Jurkat, Clone E6-1 (cell line): ENCODE data around the gene METTL21A. TPM values are rescaled to one million over a fixed set of nuclear protein-coding genes. Genes with fewer than 3 reads are reported as not detected.
"Not testable (repeated sequence)": the region's sequence is repeated elsewhere in the genome, so short reads cannot be mapped to it uniquely, and the experiment has no call there.

Source experiments
- DNase-seq: peaks from one replicate; pipeline ENCODE4 v3.0.0-alpha.2; 2011; ENCODE audit warnings: low read depth, low spot score
- H3K4me3 ChIP-seq: 2 replicates; pipeline ENCODE4 v1.5.1; 2011; ENCODE audit warnings: mild to moderate bottlenecking, low read length, control low read depth, moderate library complexity
- polyA plus RNA-seq: library from polyadenylated mRNA; unstranded; fragments of >200 nt; gene quantifications from one replicate; pipeline ENCODE4 v1.2.1, GENCODE V29; 2012; ENCODE audit warnings: missing spikeins; ENCODE audit not compliant: insufficient read length, insufficient read depth

METTL21A gene
- 53.5 TPM for polyA plus RNA-seq

GRCh38 chr2:207625014-207625907 lies at the start of gene METTL21A:
Gene METTL21A, minus strand, starts transcription at chr2:207625394. Its CDS starts 1,019 bp downstream, at chr2:207624375.
- peak within 1 kb of the TSS; percentile 80 for H3K4me3 ChIP-seq
- DNase-seq = peak; percentile 87

GRCh38 chr2:207674826-207675225 lies 49.6 kb upstream of the METTL21A start:
- no peak for DNase-seq
- no peak overlapping the region for H3K4me3 ChIP-seq

- H3K4me3 ChIP-seq = no peak overlapping the region
- DNase-seq = no peak
Measured at GRCh38 chr2:207674266-207674774, 49.1 kb upstream of the METTL21A start.

- H3K4me3 ChIP-seq = no peak overlapping the region
- DNase-seq = no peak
Measured at GRCh38 chr2:207673431-207673830, 48.2 kb upstream of the METTL21A start.

- no peak for DNase-seq
- no peak overlapping the region for H3K4me3 ChIP-seq
Measured at GRCh38 chr2:207670887-207671286, 45.7 kb upstream of the METTL21A start.

- no peak overlapping the region for H3K4me3 ChIP-seq
- no peak for DNase-seq
Measured at GRCh38 chr2:207663870-207664545, 38.8 kb upstream of the METTL21A start.

GRCh38 chr2:207662203-207662602 lies 37.0 kb upstream of the METTL21A start:
- no peak for DNase-seq
- H3K4me3 ChIP-seq = no peak overlapping the region

- DNase-seq = no peak
Measured at GRCh38 chr2:207660994-207661393, 35.8 kb upstream of the METTL21A start.

GRCh38 chr2:207658156-207658555 lies 33.0 kb upstream of the METTL21A start:
- no peak for DNase-seq
- H3K4me3 ChIP-seq = no peak overlapping the region

More at GRCh38 chr2:207660994-207661393, 35.8 kb upstream of the METTL21A start:
- H3K4me3 ChIP-seq = no peak overlapping the region

- H3K4me3 ChIP-seq = no peak overlapping the region
- no peak for DNase-seq
Measured at GRCh38 chr2:207655000-207655399, 29.8 kb upstream of the METTL21A start.

- H3K4me3 ChIP-seq, DNase-seq: not testable (repeated sequence)
Measured at GRCh38 chr2:207646582-207646981, 21.4 kb upstream of the METTL21A start.

- DNase-seq = no peak
- no peak overlapping the region for H3K4me3 ChIP-seq
Measured at GRCh38 chr2:207643892-207644291, 18.7 kb upstream of the METTL21A start.

GRCh38 chr2:207640661-207641060 lies 15.5 kb upstream of the METTL21A start:
- DNase-seq = no peak
- no peak overlapping the region for H3K4me3 ChIP-seq

GRCh38 chr2:207640160-207640559 lies 15.0 kb upstream of the METTL21A start:
- H3K4me3 ChIP-seq = no peak overlapping the region
- DNase-seq = no peak

- DNase-seq, H3K4me3 ChIP-seq: not testable (repeated sequence)
Measured at GRCh38 chr2:207639288-207639687, 14.1 kb upstream of the METTL21A start.

- DNase-seq = no peak
Measured at GRCh38 chr2:207635468-207636200, 10.4 kb upstream of the METTL21A start.

GRCh38 chr2:207633686-207634085 lies 8.5 kb upstream of the METTL21A start:
- no peak for DNase-seq
- no peak overlapping the region for H3K4me3 ChIP-seq

More at GRCh38 chr2:207635468-207636200, 10.4 kb upstream of the METTL21A start:
- no peak overlapping the region for H3K4me3 ChIP-seq

- no peak for DNase-seq
- no peak overlapping the region for H3K4me3 ChIP-seq
Measured at GRCh38 chr2:207632575-207633493, 7.6 kb upstream of the METTL21A start.
